GM18861 (cell line): Measurements from ENCODE around the gene ACOT8.
"Not testable (repeated sequence)": the region's sequence is repeated elsewhere in the genome, so short reads cannot be mapped to it uniquely, and the experiment has no call there.

ENCODE experiments used
- ATAC-seq: cut with Tn5 transposase; IDR thresholded peaks from one replicate; pipeline ENCODE4 v1.9.1; 2021; ENCODE audit not compliant: unreplicated experiment

The ACOT8 gene

DNA sequence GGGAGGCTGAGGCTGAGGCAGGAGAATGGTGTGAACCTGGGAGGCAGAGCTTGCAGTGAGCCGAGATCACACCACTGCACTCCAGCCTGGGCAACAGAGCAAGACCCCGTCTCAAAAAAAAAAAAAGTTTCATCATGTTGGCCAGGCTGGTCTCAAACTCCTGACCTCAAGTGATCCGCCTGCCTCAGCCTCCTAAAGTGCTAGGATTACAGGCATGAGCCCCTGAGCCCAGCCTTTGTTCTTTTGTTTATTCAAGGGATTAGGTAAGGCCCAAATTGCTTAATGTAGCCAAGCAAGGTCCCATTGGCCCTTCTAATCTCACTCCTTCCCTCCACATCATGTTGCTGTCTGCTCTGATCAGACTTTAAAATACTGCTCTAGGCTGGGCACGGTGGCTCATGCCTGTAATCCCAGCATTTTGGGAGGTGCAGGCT lies 27.5 kb downstream of the ACOT8 start:
- not testable (repeated sequence) for ATAC-seq

GRCh38 chr20:45828589-45828988 lies 28.6 kb downstream of the ACOT8 start:
- no peak for ATAC-seq

GRCh38 chr20:45827712-45828111 lies 29.5 kb downstream of the ACOT8 start:
- ATAC-seq: no peak

GRCh38 chr20:45827030-45827652 lies 30.1 kb downstream of the ACOT8 start, which contains the start of gene TNNC2:
TSS of gene TNNC2 (minus strand) at chr20:45827312. CDS start at chr20:45827248, 64 bp downstream.
- ATAC-seq: no peak

DNA sequence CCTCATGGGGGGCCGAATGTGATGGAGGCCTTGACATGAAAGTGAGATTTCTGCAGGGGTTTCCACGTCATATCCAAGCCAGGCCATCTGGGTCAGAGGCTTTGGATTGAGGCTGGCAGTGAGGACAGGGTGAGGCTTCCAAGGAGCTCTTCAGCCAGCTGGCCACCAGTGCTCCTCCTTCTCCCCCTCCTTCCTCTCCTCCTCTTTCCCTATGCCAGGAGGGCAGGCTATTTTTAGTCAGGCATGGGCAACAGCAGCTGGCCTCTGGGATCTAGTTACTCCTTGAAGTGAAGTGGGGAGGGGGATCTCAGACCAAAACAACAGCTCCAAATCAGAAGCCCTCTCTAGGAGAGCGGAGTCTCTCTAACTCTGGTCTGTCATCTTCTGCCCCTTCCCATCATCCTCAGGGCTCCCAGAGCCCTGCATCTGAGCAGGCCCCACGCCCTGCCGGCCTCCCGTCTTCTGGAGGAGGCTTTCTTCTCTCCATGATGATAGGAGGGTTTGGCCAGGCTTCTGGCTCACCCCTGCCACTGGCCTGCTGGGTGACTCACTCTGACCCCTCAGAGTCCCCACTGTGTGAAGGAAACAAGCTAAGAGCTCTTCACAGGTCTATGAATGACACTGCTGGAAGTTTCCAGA lies 30.7 kb downstream of the ACOT8 start:
- no peak for ATAC-seq

- no peak for ATAC-seq
These were observed 33.0 kb downstream of the ACOT8 start for GRCh38 chr20:45823949-45824835.

DNA sequence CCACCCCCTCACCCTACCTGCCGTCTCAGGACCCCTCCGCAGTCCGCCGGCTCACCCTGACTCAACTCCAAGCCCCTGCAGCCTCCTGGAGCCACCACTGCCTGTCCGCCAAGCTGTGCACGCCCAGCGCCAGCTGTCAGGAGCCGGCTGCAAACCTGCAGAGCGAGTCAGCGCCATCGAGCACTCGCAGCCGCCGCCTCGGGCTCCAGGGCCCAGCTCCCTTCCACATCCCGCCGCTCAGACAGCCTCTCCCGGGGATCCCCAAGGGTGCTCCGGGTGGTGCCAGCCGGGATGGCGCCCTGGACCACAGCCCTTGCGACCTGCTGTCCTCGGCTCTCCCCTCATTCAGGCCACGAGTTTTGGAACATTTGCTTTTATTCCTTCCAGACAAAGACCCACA lies 34.3 kb downstream of the ACOT8 start:
- ATAC-seq: no peak

GRCh38 chr20:45821947-45822346 lies 35.2 kb downstream of the ACOT8 start:
- no peak for ATAC-seq

DNA sequence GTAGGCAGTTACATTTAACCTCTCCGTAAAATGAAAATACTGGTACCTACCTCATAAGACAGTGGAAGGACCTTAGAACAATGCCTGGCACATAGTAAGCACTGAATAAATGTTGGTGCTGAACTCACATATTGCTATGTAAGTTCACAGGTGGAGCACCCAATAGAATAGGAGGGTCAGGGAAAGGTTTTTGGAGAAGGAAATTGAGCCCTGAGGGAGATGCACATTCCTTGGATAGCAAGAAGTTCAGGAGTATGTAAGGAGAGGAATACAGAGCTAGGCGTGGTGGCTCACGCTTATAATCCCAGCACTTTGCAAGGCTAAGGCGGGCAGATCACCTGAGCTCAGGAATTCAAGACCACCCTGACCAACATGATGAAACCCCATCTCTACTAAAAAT lies 37.7 kb downstream of the ACOT8 start:
- ATAC-seq: no peak

- ATAC-seq: no peak
These were observed 39.0 kb downstream of the ACOT8 start for GRCh38 chr20:45818239-45818638.

DNA sequence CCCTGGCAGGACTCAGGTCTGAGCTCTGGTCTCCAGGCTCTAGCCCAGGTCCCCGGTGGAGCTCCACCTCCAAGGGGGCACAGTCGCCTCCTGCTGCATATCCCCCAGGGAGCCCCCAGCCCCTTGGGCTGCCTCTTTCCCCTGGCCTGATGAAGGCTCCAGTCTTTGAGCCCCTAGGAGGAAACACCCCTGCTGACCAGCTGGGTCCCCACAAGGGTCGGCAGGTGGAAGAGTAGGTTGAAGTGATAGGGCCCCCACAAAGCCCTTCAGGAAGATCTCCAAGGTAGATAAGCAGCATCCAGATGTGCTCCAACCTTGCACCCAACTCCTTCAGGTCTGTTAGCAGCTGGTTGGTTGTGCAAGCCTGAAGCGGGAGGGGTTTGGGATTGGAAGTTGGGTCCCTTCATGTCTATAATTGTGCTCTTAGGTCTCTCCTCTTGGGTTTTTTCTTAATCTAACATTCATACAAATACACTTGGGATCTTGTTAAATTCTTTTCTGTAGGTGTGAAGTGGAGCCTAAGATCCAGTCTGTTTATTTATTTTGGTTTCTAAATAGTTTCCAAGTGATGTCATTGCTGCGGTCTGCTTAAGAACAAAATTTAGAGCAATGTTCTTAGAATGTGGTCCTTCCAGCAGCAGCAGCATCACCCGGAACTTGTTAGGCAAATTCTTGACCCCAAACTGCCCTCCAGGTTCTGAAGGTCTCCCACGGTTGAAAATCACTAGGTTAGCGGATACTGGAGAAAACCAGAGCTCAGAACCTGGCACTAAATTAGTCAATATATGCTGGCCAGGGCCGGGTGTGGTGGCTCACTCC lies 39.6 kb downstream of the ACOT8 start:
- no peak for ATAC-seq

GRCh38 chr20:45816951-45817350 lies 40.2 kb downstream of the ACOT8 start:
- no peak for ATAC-seq

GRCh38 chr20:45814314-45814713 lies 42.9 kb downstream of the ACOT8 start:
- no peak for ATAC-seq

DNA sequence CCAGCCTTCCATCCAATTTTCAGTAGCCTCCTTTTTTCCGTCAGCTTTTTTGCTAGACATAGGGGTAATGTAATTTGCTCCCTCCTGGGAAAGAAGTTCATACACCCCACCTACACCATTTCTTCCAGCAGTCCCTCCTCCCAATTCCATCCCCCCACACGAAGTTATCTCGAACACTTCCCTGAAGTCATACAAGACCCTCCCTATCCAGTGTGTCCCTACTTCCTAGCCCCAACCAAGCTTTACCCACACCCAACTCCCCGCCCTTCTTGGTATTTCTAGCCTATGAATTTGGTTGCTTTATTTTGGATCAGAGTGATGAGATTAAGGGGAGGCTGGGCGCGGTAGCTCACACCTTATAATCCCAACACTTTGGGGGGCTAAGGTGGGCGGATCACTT lies 43.7 kb downstream of the ACOT8 start:
- no peak for ATAC-seq

- ATAC-seq: no peak
These were observed 44.2 kb downstream of the ACOT8 start for GRCh38 chr20:45813006-45813340.

- ATAC-seq: peak; percentile 93
These were observed 44.8 kb downstream of the ACOT8 start, which contains the start of gene UBE2C for GRCh38 chr20:45812157-45813005. TSS of gene UBE2C (plus strand) at chr20:45812644. CDS start at chr20:45812696, 52 bp downstream.

GRCh38 chr20:45810191-45810970 lies 46.8 kb downstream of the ACOT8 start:
- ATAC-seq: no peak

DNA sequence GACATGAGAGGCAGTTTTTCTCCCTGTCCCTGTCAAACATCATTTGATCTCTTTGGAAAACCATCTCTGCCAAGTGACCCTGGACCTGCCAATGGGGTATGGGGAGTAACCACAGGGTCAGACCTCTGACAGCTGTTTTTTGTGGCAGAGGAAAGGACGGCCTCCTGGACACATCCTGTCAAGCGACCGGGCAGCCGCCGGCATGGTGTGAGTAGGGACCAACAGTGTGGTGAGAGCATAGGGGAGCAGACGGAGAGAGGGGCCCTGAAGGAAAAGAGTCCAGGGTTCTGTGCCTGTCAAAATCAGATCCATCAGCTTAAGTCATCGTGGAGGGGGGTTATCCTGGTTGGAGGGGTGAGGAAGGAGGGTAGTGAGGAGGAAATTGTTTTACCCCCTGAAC lies 55.3 kb downstream of the ACOT8 start:
- no peak for ATAC-seq

DNA sequence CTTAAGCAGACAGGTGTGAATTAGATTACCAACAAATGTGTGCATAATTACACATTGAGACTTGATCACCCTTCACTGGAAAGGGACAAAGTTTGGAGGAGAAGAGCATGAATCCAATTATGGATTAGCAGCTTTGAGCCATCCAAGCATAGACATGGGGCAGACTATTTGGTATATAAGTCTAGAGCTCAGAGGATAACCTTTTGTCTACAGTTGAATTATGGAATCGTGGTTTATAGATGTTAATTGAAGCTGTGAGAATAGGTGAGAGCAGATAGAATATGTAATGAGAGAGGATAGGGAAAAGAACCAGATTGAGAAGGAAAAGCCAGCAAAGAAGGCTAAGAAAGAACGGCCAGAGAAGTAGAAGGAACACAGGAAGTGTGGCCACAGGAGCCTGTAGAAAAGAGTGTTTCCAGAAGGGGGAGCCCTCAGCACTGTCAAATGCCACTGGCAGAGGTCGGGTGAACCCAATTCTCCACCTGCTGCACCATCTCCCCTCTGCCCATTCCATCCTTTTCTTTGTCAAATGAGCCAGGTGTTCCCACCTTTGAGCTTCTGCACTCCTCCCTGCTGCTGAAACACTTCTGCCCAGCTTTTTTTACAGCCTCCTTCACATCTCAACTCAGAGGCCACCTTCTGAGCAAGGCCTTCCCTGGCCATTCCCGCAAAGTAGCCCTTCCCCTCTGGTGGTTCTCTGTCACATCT lies 58.1 kb downstream of the ACOT8 start:
- ATAC-seq: peak; percentile 57
